B cell (primary cell): ENCODE measurements around the gene NCAN. TPM values are rescaled to one million over a fixed set of nuclear protein-coding genes. Genes with fewer than 3 reads are reported as not detected.

Source experiments
- ATAC-seq: fragments of 200-7000 bp; cut with Tn5 transposase; one replicate; pipeline ENCODE4 v1.10.0; 2021; ENCODE audit warnings: low read depth, mild to moderate bottlenecking, moderate number of reproducible peaks, moderate library complexity
- CTCF ChIA-PET: fragments of 350-600 bp; sonication (Branson Sonifier 250); formaldehyde crosslinking; loops from one replicate; lab custom pipeline; 2021; ENCODE audit warnings: antibody characterized with exemption, inconsistent platforms; lab: Charles Lee
- POLR2A ChIA-PET: fragments of 350-600 bp; sonication (Branson Sonifier 250); formaldehyde crosslinking; loops from one replicate; lab custom pipeline; 2021; ENCODE audit warnings: antibody characterized with exemption; lab: Charles Lee
- DNase-seq: peaks from one replicate; pipeline ENCODE4 v3.0.0; 2013
- H2AFZ ChIP-seq: 2 replicates; pipeline ENCODE4 v1.6.1; 2012; ENCODE audit warnings: mild to moderate bottlenecking, low read depth, low read length; ENCODE audit not compliant: insufficient read depth, poor library complexity, severe bottlenecking
- H3K27ac ChIP-seq, 2 donors: 1 replicate in 1 of 2; 2 replicates in 1 of 2; pipeline ENCODE4 v1.5.1; 2012 to 2013; ENCODE audit warnings: low read length in 2 of 2, mild to moderate bottlenecking in 2 of 2, moderate library complexity in 1 of 2
- H3K27me3 ChIP-seq, 4 experiments: fragments of 200-600 bp in 1 of 4; sonication (generic) in 1 of 4; replicated peaks in 1 of 4; 1 replicate in 2 of 4; 2 replicates in 2 of 4; pipeline versions ENCODE4 v1.6.1 to v1.7.0; 2013 to 2016; ENCODE audit warnings: low read length in 3 of 4, mild to moderate bottlenecking in 2 of 4, mixed read lengths in 1 of 4, moderate library complexity in 1 of 4; ENCODE audit not compliant: insufficient read depth in 4 of 4, control insufficient read depth in 3 of 4; ENCODE audit errors: control extremely low read depth in 1 of 4
- H3K36me3 ChIP-seq, 2 experiments: replicated peaks in 1 of 2; 1 replicate in 1 of 2; 2 replicates in 1 of 2; pipeline versions ENCODE4 v1.6.1 to v1.7.1; 2013; ENCODE audit warnings: low read length in 1 of 2; ENCODE audit not compliant: insufficient read depth in 2 of 2, control insufficient read depth in 1 of 2; ENCODE audit errors: control extremely low read depth in 1 of 2, extremely low read depth in 1 of 2
- H3K4me1 ChIP-seq, 2 donors: fragments of 200-600 bp in 1 of 2; sonication (generic) in 1 of 2; 1 replicate in 1 of 2; 2 replicates in 1 of 2; pipeline versions ENCODE4 v1.5.1 to v1.6.1; 2013 to 2017; ENCODE audit warnings: low read length in 2 of 2; ENCODE audit not compliant: control insufficient read depth in 2 of 2, insufficient read depth in 2 of 2
- H3K4me2 ChIP-seq: replicated peaks from 2 replicates; pipeline ENCODE3; 2012; ENCODE audit warnings: mild to moderate bottlenecking, low read depth, low read length; ENCODE audit not compliant: poor library complexity, severe bottlenecking
- H3K4me3 ChIP-seq, 5 experiments: fragments of 200-600 bp in 1 of 5; sonication (generic) in 1 of 5; 1 replicate in 3 of 5; 2 replicates in 2 of 5; pipeline versions ENCODE4 v1.5.1 to v1.7.0; 2011 to 2016; ENCODE audit warnings: low read length in 4 of 5, mild to moderate bottlenecking in 4 of 5, low read depth in 2 of 5, control low read depth in 1 of 5, moderate library complexity in 1 of 5; ENCODE audit not compliant: insufficient read depth in 1 of 5; ENCODE audit errors: control extremely low read depth in 1 of 5, extremely low read depth in 1 of 5
- H3K79me2 ChIP-seq: fragments of 200-600 bp; sonication (generic); one replicate; pipeline ENCODE4 v1.6.0; 2016; ENCODE audit warnings: low read length; ENCODE audit not compliant: control insufficient read depth, insufficient read depth
- H3K9ac ChIP-seq: fragments of 200-600 bp; sonication (generic); 2 replicates; pipeline ENCODE4 v1.6.1; 2017; ENCODE audit warnings: mild to moderate bottlenecking, low read length, moderate library complexity
- H3K9me3 ChIP-seq, 3 donors: one replicate each; pipeline versions ENCODE4 v1.6.1 to v1.7.1; 2013; ENCODE audit warnings: low read length in 2 of 3; ENCODE audit not compliant: control insufficient read depth in 2 of 3, insufficient read depth in 1 of 3; ENCODE audit errors: control extremely low read depth in 1 of 3
- H4K20me1 ChIP-seq: 2 replicates; pipeline ENCODE4 v1.6.0; 2012; ENCODE audit warnings: mild to moderate bottlenecking, low read length; ENCODE audit not compliant: insufficient read depth, control insufficient read depth, poor library complexity, severe bottlenecking
- H3K27ac Mint-ChIP-seq: one replicate; pipeline ENCODE4 v1.8.0; 2021; ENCODE audit warnings: mixed read lengths
- H3K27me3 Mint-ChIP-seq: one replicate; pipeline ENCODE4 v1.8.0; 2021; ENCODE audit warnings: mixed read lengths
- H3K4me1 Mint-ChIP-seq: one replicate; pipeline ENCODE4 v1.8.0; 2021; ENCODE audit warnings: mixed read lengths
- H3K4me3 Mint-ChIP-seq: one replicate; pipeline ENCODE4 v1.8.0; 2021; ENCODE audit warnings: mixed read lengths
- H3K9me3 Mint-ChIP-seq: one replicate; pipeline ENCODE4 v1.8.0; 2022; ENCODE audit warnings: mixed read lengths; ENCODE audit not compliant: insufficient read depth
- EZH2 ChIP-seq: IDR thresholded peaks from 2 replicates; pipeline ENCODE4 v1.6.1; 2012; ENCODE audit warnings: borderline replicate concordance, low read depth, mild to moderate bottlenecking, moderate library complexity, low read length; ENCODE audit not compliant: insufficient read depth, poor library complexity, severe bottlenecking
- WGBS: methylation state at CpG from one replicate; pipeline ENCODE4 v1.1.5; 2013; ENCODE audit warnings: missing lambda C conversion rate; ENCODE audit not compliant: insufficient coverage; 5-methylcytosine and 5-hydroxymethylcytosine counted together
- intact Hi-C: fragments of 100-400 bp; cut with micrococcal nuclease; formaldehyde crosslinking; loops from one replicate; pipeline ENCODE4 v1.10.0; 2022
- polyA plus RNA-seq: library from polyadenylated mRNA; depleted of rRNA; stranded (reverse); fragments of >200 nt; gene quantifications from 2 replicates; pipeline ENCODE4 v1.2.3, GENCODE V29; 2012
- total RNA-seq, 2 donors: library from RNA; stranded (reverse); fragments of 120-200 nt in 1 of 2; gene quantifications; 1 replicate in 1 of 2; 2 replicates in 1 of 2; pipeline versions ENCODE4 v1.2.3 to v1.2.4, GENCODE V29; 2013 to 2022
- TF ChIP-seq, protein P1 (sequence below): fragments of 200-600 bp; IDR thresholded peaks from one replicate; pipeline ENCODE4 v1.8.0; 2022; ENCODE audit warnings: antibody characterized with exemption, mild to moderate bottlenecking

The NCAN gene
- total and polyA plus RNA-seq, 2 donors (not counting 1 experiment from before 2014, with no cell fraction given): 0.03 TPM; not detected in 1

DNA sequence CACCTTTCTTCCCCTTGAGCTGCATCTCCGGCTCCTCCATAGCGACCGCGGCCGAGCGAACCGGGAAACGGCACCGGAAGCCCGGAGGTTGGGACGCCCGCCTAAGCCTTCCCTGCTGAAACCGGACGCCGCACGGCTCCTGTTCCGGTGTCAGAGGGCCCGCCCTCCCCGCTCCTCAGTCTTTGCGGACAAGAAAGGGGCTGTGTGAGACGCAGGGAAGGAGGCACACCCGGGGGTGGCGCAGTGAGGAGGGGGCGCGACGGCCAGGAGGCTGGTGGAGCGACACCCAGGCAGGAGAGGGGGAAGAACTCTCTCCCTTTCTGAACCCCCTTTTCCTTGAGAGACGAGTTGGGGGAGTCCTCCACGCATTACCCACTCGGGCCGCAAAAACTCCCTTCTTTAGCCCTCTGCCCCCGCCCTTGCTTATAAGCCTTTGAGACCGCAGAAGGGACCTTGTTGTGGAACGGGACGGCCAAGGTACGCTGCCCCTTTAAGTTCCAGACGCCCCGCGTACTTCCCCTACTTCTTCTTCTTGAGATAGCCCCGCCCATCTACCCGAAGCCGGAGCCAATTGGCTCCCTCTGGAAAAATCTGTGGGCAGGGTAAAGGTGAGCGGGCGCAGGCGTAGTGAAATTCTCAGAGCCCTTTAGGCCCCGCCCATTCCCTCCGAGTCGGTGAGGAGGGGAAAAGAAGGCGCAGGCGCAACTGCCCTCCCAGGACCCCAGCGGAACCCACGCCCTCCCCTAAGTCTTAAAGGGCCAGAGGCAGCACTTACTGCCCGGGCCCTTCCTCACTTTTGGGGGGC is 19.5 kb upstream of the NCAN start, which contains the start of the genes BORCS8 and RFXANK:
Gene BORCS8, minus strand, starts transcription at position 75 of the 805 bp plus-strand sequence. Its CDS starts 35 bp downstream, at position 40.
Gene RFXANK, plus strand, starts transcription at position 181 of the 805 bp plus-strand sequence. CDS start 1,689 bp downstream, outside the sequence.
- POLR2A ChIA-PET: interaction anchor here (0.6 to 2.6 kb wide), 6 partner anchors 11 to 1787 kb away, joined by 3 to 14 read pairs (median 4); partner anchors contain the start of genes MAU2, NR2C2AP and SLC25A42

More for the DNA sequence above, 19.5 kb upstream of the NCAN start, which contains the start of the genes BORCS8 and RFXANK:
- Mint-ChIP-seq H3K27me3 (no peaks in the 10 kb centered on the region), H3K27ac (peak within 1 kb of the TSS; percentile 98), H3K9me3 (no peaks in the 10 kb centered on the region), H3K4me3 (peak within 1 kb of the TSS; percentile 97), H3K4me1 (peaks cover 48% of the 10 kb centered on the region)
- Histone ChIP-seq H3K4me3 (peak within 1 kb of the TSS; percentile 69 to 99 (median 93)), H3K4me1 (peaks cover 28 to 42% of the 10 kb centered on the region in 2 donors), H3K27me3 (no peaks in the 10 kb centered on the region), H3K27ac (peak within 1 kb of the TSS; percentile 99 to 100), H3K4me2 (peak within 1 kb of the TSS; percentile 87), H3K9ac (peak within 1 kb of the TSS; percentile 98), H2AFZ (peak within 1 kb of the TSS; percentile 94), H3K9me3 (no peaks in the 10 kb centered on the region), H3K79me2 (peaks cover 57% of the 10 kb centered on the region), H4K20me1 (peaks cover 13% of the 10 kb centered on the region), H3K36me3 (peaks cover 0 to 6% of the 10 kb centered on the region in 2 experiments)
- ATAC-seq (peak; percentile 90), DNase-seq (peak; percentile 99)
- CTCF ChIA-PET: interaction anchor here (0.5 to 1.3 kb wide), 8 partner anchors 10 to 57 kb away, joined by 3 to 4 read pairs (median 3); partner anchors contain the start of gene NR2C2AP
- TF ChIP-seq, protein P1, sequence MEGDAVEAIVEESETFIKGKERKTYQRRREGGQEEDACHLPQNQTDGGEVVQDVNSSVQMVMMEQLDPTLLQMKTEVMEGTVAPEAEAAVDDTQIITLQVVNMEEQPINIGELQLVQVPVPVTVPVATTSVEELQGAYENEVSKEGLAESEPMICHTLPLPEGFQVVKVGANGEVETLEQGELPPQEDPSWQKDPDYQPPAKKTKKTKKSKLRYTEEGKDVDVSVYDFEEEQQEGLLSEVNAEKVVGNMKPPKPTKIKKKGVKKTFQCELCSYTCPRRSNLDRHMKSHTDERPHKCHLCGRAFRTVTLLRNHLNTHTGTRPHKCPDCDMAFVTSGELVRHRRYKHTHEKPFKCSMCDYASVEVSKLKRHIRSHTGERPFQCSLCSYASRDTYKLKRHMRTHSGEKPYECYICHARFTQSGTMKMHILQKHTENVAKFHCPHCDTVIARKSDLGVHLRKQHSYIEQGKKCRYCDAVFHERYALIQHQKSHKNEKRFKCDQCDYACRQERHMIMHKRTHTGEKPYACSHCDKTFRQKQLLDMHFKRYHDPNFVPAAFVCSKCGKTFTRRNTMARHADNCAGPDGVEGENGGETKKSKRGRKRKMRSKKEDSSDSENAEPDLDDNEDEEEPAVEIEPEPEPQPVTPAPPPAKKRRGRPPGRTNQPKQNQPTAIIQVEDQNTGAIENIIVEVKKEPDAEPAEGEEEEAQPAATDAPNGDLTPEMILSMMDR: no peak
- TF ChIP-seq EZH2: no peak
- WGBS: 0% methylated on average over 41 of the region's 53 CpGs
- intact Hi-C loops: loop anchor here (1.0 to 5.0 kb wide), 8 partner anchors 11 to 540 kb away; partner anchors contain the start of genes ARMC6, GATAD2A, MAU2 and NR2C2AP
